Progenitor cell of endocrine pancreas (in vitro differentiated cells): Measurements from ENCODE around the gene ADGRV1. TPM values are rescaled to one million over a fixed set of nuclear protein-coding genes. Genes with fewer than 3 reads are reported as not detected.

Experiments
- DNase-seq: peaks from one replicate; pipeline ENCODE4 v3.0.0; 2021; ENCODE audit warnings: low spot score; ENCODE audit not compliant: unreplicated experiment
- H3K27ac Mint-ChIP-seq: 2 replicates; pipeline ENCODE4 v1.8.0; 2021; ENCODE audit warnings: mild to moderate bottlenecking, moderate library complexity, mixed read lengths
- H3K27me3 Mint-ChIP-seq: 2 replicates; pipeline ENCODE4 v1.8.0; 2021; ENCODE audit warnings: mixed read lengths
- H3K36me3 Mint-ChIP-seq: 2 replicates; pipeline ENCODE4 v1.8.0; 2022; ENCODE audit warnings: mixed read lengths; ENCODE audit not compliant: insufficient read depth
- H3K4me1 Mint-ChIP-seq: 2 replicates; pipeline ENCODE4 v1.8.0; 2021; ENCODE audit warnings: low read depth, mixed read lengths
- H3K4me3 Mint-ChIP-seq: 2 replicates; pipeline ENCODE4 v1.8.0; 2021; ENCODE audit warnings: low read depth, mild to moderate bottlenecking, moderate library complexity, mixed read lengths
- H3K9me3 Mint-ChIP-seq: 2 replicates; pipeline ENCODE4 v1.8.0; 2021; ENCODE audit warnings: low read depth, mixed read lengths
- total RNA-seq: library from RNA; stranded (reverse); gene quantifications from 2 replicates; pipeline ENCODE4 v1.2.1, GENCODE V29; 2021
- TF ChIP-seq, protein P1 (sequence below): fragments of 200-600 bp; sonication (generic); IDR thresholded peaks from one replicate; pipeline ENCODE4 v1.5.0; 2021; ENCODE audit warnings: antibody characterized with exemption, mild to moderate bottlenecking; ENCODE audit not compliant: unreplicated experiment

ADGRV1 gene
- total RNA-seq, 1 donor from 2014 or later: 82.3 TPM

DNA sequence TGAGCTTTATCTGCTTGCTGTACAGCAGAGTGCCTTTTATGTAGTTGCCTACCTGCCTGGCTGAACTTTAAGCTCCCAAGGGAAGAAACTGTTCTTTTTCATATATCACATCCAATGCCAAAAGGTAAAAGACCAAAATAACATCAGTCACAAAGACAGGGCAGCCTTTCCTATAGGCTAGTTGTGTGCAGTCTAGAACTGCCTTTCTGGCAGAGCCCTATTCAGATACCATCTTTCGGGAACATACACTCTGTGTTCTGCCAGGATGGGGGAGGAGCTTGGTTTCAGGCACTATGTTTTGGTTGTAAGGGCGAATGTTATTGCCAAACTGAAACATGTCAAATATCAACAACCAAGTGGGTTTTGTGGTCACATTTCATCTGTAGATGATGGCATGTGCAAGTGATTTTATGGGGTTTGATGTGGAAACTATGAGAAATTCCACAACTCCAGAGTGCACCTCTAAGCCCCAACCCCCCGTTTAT lies 314.5 kb downstream of the ADGRV1 start:
- TF ChIP-seq, protein P1, sequence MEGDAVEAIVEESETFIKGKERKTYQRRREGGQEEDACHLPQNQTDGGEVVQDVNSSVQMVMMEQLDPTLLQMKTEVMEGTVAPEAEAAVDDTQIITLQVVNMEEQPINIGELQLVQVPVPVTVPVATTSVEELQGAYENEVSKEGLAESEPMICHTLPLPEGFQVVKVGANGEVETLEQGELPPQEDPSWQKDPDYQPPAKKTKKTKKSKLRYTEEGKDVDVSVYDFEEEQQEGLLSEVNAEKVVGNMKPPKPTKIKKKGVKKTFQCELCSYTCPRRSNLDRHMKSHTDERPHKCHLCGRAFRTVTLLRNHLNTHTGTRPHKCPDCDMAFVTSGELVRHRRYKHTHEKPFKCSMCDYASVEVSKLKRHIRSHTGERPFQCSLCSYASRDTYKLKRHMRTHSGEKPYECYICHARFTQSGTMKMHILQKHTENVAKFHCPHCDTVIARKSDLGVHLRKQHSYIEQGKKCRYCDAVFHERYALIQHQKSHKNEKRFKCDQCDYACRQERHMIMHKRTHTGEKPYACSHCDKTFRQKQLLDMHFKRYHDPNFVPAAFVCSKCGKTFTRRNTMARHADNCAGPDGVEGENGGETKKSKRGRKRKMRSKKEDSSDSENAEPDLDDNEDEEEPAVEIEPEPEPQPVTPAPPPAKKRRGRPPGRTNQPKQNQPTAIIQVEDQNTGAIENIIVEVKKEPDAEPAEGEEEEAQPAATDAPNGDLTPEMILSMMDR: no peak
- H3K4me1 Mint-ChIP-seq: peaks cover 11% of the 10 kb centered on the region
- no peak overlapping the region for H3K4me3 Mint-ChIP-seq
- no peak for DNase-seq
- no peak overlapping the region for H3K27ac Mint-ChIP-seq
- H3K27me3 Mint-ChIP-seq: no peaks in the 10 kb centered on the region
- peaks cover 7% of the 10 kb centered on the region for H3K36me3 Mint-ChIP-seq
- no peaks in the 10 kb centered on the region for H3K9me3 Mint-ChIP-seq

DNA sequence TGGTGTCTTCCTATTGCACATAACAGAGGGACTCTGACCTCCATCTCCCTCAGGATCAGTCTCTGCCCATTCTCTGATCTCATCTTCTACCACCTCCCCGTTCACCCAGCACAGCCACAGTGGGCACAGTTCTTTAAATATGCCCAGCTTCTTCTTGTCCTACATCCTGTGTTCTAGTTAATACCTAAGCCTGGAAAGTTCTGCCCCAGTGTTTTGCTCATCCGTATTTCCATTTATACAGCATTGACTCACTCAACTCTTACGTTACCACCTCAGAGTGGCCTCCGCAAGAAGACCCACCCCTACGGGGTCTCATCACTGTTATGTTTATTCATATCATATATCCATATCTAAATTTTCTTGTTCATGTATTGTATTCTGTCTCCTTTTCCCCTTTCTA lies 315.5 kb downstream of the ADGRV1 start:
- Mint-ChIP-seq H3K4me3 (no peak overlapping the region), H3K36me3 (peaks cover 9% of the 10 kb centered on the region), H3K9me3 (no peaks in the 10 kb centered on the region), H3K27me3 (no peaks in the 10 kb centered on the region), H3K4me1 (peaks cover 11% of the 10 kb centered on the region), H3K27ac (no peak overlapping the region)
- no peak for DNase-seq
- TF ChIP-seq, protein P1: no peak

DNA sequence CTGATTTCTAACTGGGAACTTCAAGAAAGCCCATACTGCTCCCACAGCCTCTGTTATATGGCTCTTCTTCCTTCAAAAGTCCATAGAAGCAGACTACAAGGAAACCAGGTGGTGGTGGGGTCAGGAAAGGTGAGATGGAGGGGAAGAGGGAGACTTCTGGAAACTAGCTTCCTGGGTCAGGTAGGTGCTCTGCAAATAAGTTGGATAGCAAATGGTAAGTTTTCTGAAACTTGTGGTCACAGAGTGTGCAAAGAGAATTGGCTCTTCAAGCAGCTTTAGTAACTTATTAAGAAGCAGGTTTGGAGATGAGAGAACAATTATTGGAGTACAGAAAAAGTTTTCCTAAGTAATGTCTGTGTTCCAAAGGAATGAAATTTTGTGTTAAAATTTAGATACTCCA lies 316.9 kb downstream of the ADGRV1 start:
- Mint-ChIP-seq H3K27me3 (no peaks in the 10 kb centered on the region), H3K27ac (peak overlapping the region; percentile 65), H3K36me3 (peaks cover 8% of the 10 kb centered on the region), H3K4me1 (peaks cover 11% of the 10 kb centered on the region), H3K4me3 (no peak overlapping the region), H3K9me3 (no peaks in the 10 kb centered on the region)
- DNase-seq: no peak
- TF ChIP-seq, protein P1: no peak

DNA sequence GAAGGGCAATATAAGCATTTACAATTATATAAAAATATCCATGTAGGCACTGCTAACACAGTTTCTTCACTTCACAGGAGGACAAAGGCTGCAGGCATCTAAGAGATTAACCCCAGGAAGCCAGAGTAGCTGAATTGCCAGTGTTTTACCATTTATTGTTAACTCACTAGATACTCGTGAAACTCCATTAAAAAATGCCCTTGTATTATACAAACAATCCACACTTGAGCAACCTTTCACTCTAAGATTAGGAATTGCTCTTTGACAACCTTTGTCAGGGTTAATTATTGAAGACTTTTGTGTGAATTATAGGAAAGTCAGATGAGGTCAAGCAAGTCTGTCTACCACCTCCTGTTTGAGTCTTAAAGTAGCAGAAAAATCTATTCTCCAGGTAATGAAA lies 317.8 kb downstream of the ADGRV1 start:
- Mint-ChIP-seq H3K9me3 (no peaks in the 10 kb centered on the region), H3K4me1 (peaks cover 11% of the 10 kb centered on the region), H3K27me3 (no peaks in the 10 kb centered on the region), H3K36me3 (peaks cover 8% of the 10 kb centered on the region), H3K27ac (no peak overlapping the region), H3K4me3 (no peak overlapping the region)
- TF ChIP-seq, protein P1: no peak
- DNase-seq: no peak

DNA sequence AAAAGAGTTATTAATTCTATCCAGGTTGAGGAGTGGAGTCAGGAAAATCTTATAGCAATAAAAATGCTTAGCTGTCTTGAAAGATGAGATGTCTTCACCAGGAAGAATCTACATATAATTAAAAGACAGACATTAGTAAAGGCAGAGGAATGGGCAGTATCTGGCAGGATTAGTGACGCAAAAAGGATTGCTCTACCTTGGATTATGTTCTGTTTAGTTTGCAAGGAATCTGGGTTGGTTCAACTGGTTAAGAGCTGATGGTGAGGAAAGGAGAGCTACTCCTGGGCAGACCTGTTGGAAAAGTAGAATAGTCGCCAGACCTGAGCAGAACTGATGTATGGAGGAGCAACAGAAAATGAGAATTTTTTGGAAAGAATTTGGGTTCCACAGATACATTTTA lies 318.5 kb downstream of the ADGRV1 start:
- DNase-seq: no peak
- Mint-ChIP-seq H3K4me1 (peaks cover 11% of the 10 kb centered on the region), H3K9me3 (no peaks in the 10 kb centered on the region), H3K36me3 (peaks cover 8% of the 10 kb centered on the region), H3K27me3 (no peaks in the 10 kb centered on the region), H3K27ac (no peak overlapping the region), H3K4me3 (no peak overlapping the region)
- TF ChIP-seq, protein P1: no peak
